Measurements from ENCODE around the gene BCO2.
"Not testable (repeated sequence)": the region's sequence is repeated elsewhere in the genome, so short reads cannot be mapped to it uniquely, and the experiment has no call there.

BCO2 gene

GRCh38 chr11:112159098-112160065, 15.9 kb upstream of the BCO2 start:
- Histone ChIP-seq H3K27ac (no peak overlapping the region), H3K27me3 (replicated peaks) (no peaks in the 10 kb centered on the region), H3K4me3 (ENCODE audit: low read depth, low read length) (no peak overlapping the region), H3K36me3 (replicated peaks) (no peaks in the 10 kb centered on the region)
- in situ Hi-C loops (cut with HindIII; ENCODE audit: low pct_ligation_motif_present, low sequenced_read_pairs), result no loop called here
- TF ChIP-seq, protein P1, sequence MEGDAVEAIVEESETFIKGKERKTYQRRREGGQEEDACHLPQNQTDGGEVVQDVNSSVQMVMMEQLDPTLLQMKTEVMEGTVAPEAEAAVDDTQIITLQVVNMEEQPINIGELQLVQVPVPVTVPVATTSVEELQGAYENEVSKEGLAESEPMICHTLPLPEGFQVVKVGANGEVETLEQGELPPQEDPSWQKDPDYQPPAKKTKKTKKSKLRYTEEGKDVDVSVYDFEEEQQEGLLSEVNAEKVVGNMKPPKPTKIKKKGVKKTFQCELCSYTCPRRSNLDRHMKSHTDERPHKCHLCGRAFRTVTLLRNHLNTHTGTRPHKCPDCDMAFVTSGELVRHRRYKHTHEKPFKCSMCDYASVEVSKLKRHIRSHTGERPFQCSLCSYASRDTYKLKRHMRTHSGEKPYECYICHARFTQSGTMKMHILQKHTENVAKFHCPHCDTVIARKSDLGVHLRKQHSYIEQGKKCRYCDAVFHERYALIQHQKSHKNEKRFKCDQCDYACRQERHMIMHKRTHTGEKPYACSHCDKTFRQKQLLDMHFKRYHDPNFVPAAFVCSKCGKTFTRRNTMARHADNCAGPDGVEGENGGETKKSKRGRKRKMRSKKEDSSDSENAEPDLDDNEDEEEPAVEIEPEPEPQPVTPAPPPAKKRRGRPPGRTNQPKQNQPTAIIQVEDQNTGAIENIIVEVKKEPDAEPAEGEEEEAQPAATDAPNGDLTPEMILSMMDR (IDR thresholded peaks at IDR 0.05; ENCODE audit: low read depth, low read length, missing control alignments), result no peak
- no peak for DNase-seq

GRCh38 chr11:112160091-112160848, 15.0 kb upstream of the BCO2 start:
- Histone ChIP-seq H3K36me3 (replicated peaks) (no peaks in the 10 kb centered on the region), H3K27ac (no peak overlapping the region), H3K27me3 (replicated peaks) (no peaks in the 10 kb centered on the region), H3K4me3 (ENCODE audit: low read depth, low read length) (no peak overlapping the region)
- DNase-seq, result no peak
- in situ Hi-C loops (cut with HindIII; ENCODE audit: low pct_ligation_motif_present, low sequenced_read_pairs), result no loop called here
- TF ChIP-seq, protein P1 (IDR thresholded peaks at IDR 0.05; ENCODE audit: low read depth, low read length, missing control alignments), result no peak

DNA sequence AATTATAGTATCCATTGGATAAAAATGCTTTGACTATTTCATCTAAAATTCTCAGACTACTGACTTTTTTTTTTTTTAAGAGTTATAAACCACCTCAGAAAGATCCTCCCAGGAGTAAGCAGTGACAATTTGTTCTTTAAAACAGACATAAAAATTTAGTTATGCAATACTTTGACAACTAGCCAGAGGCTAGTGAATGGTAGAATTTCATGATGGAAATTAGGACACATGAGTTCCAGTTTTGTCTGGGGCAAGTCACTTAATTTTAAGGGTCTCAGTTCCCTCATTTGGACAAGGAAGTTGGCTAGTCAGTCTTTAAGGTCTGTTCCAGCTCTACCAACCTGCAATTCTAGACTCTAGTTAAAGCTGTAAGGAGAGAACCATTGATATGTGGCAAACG, 14.3 kb upstream of the BCO2 start:
- no peak for DNase-seq
- Histone ChIP-seq H3K27me3 (replicated peaks) (no peaks in the 10 kb centered on the region), H3K36me3 (replicated peaks) (no peaks in the 10 kb centered on the region), H3K4me3 (ENCODE audit: low read depth, low read length) (no peak overlapping the region), H3K27ac (no peak overlapping the region)
- in situ Hi-C loops (cut with HindIII; ENCODE audit: low pct_ligation_motif_present, low sequenced_read_pairs), result no loop called here
- TF ChIP-seq, protein P1 (IDR thresholded peaks at IDR 0.05; ENCODE audit: low read depth, low read length, missing control alignments), result no peak

- not testable (repeated sequence) for H3K27ac ChIP-seq; DNase-seq; H3K4me3 ChIP-seq (ENCODE audit: low read depth, low read length)
Measured at GRCh38 chr11:112162200-112162599, 13.1 kb upstream of the BCO2 start.

GRCh38 chr11:112162761-112163546, 12.4 kb upstream of the BCO2 start:
- DNase-seq, result no peak
- no peaks in the 10 kb centered on the region for H3K36me3 ChIP-seq (replicated peaks)
- H3K4me3 ChIP-seq (ENCODE audit: low read depth, low read length), result no peak overlapping the region
- in situ Hi-C loops (cut with HindIII; ENCODE audit: low pct_ligation_motif_present, low sequenced_read_pairs), result no loop called here
- H3K27me3 ChIP-seq (replicated peaks), result no peaks in the 10 kb centered on the region
- TF ChIP-seq, protein P1 (IDR thresholded peaks at IDR 0.05; ENCODE audit: low read depth, low read length, missing control alignments), result no peak
- no peak overlapping the region for H3K27ac ChIP-seq

More at GRCh38 chr11:112162200-112162599, 13.1 kb upstream of the BCO2 start:
- in situ Hi-C loops (cut with HindIII; ENCODE audit: low pct_ligation_motif_present, low sequenced_read_pairs); H3K36me3 ChIP-seq (replicated peaks); H3K27me3 ChIP-seq (replicated peaks): not testable (repeated sequence)
